GM12875 (cell line): ENCODE measurements around the gene GBX2.

Experiments used
- H3K4me3 ChIP-seq: one replicate; pipeline ENCODE4 v1.5.1; 2011; ENCODE audit warnings: low read depth, low read length, control low read depth
- TF ChIP-seq, protein P1 (sequence below): IDR thresholded peaks from 2 replicates; pipeline ENCODE4 v1.5.1; 2011; ENCODE audit warnings: low read depth, mild to moderate bottlenecking, control low read depth, inconsistent platforms, low read length, moderate library complexity, borderline replicate concordance; ENCODE audit not compliant: insufficient read depth

GBX2 gene

DNA sequence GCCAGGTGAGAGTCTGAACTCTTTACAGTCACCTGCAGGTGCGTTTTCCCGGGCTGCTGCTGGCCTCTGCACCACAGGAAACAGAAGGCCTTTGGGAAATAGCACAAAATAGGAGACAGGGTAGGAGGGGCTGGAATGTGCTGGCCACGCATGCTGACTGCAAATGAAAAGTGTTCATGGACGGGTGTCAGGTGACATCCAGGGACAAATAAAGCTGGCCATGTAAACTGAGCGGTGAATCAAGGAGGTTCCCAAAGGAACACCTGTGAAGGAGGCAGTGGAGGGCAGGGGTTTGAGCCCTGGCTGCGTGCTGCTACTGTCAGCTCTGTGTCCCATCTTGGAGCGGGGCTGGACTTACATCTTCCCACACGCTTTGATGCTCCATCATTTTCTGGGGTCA, 42.4 kb upstream of the GBX2 start:
- H3K4me3 ChIP-seq = no peak overlapping the region
- TF ChIP-seq, protein P1, sequence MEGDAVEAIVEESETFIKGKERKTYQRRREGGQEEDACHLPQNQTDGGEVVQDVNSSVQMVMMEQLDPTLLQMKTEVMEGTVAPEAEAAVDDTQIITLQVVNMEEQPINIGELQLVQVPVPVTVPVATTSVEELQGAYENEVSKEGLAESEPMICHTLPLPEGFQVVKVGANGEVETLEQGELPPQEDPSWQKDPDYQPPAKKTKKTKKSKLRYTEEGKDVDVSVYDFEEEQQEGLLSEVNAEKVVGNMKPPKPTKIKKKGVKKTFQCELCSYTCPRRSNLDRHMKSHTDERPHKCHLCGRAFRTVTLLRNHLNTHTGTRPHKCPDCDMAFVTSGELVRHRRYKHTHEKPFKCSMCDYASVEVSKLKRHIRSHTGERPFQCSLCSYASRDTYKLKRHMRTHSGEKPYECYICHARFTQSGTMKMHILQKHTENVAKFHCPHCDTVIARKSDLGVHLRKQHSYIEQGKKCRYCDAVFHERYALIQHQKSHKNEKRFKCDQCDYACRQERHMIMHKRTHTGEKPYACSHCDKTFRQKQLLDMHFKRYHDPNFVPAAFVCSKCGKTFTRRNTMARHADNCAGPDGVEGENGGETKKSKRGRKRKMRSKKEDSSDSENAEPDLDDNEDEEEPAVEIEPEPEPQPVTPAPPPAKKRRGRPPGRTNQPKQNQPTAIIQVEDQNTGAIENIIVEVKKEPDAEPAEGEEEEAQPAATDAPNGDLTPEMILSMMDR = no peak

DNA sequence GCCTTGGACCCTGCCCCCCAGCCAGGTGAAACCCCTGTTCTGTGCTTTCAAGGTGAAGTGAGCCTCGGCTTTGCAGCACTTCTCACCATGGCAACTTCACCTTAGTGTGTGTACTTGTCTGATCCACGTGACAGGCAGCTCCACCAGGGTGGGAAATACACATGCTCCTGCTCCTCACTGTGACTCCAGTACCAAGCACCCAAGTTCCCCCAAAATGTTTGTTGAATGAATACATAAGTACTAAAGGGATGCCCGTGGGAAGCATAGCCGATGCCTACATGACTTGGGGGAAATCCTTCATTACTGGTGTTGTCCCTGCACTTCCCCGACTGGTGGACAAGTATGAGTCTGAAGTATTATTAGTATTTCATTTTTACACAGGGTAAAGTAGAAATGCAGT, 41.8 kb upstream of the GBX2 start:
- no peak overlapping the region for H3K4me3 ChIP-seq
- TF ChIP-seq, protein P1 = no peak

DNA sequence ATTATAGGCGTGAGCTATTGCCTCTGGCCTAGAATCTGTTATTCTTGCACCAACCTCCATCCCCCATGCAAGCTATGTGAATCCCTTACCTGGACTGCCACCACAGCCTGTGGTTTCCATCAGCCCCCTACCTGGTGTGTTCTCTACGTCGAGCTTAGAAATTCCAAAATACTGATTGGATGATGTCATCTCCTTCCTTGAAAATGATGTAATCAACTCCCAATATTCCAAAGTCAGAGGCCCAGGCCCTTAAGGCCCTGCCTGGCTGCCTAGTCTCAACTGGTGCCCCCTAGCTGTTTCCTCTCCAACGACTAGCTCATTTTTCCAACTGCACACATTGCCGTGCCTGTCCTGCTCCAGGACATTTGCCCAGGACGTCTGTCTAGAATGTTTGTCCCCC, 41.3 kb upstream of the GBX2 start:
- H3K4me3 ChIP-seq = no peak overlapping the region
- TF ChIP-seq, protein P1 = no peak

DNA sequence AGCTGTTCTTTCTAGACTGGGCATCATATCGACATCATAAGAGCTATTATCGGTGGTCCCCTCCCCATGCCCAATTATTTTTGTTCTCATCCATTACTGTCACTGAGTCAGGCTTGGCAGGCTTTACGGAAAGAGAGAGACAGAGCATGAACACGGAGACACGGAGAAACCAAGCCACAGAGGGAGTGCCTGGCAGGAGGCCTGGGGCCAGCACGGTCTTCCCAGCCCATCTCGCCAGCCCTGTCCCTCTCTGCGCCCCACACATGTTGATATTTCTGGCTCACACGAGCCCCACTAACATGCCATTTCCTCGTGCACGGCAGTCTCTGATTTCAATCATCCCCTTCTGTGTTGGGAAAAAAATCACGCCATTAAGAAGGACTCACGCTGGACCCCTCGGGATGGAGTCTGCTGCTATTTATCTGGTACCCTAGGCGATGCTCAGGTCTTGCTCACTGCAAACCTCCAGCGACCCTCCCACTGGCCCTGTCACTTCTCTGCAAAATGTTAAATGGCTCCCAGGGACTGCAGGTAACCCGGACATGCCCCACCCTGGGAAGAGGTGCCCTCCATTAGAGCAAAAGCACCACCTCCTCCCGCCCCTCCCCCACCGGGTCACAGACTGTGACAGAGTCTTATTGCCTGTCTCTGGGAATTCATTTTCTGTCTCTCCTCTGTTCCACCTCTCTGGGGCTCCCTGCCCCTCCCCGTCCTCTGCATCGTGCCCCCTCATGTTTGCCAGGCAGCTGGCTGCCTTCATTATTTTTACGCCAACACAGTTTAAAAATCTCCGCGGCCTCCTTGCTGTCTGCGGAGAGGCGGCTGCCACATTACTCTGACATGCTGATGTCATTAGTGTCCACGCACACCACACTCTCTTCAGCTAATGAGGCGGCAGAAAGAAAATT, 40.1 kb upstream of the GBX2 start:
- TF ChIP-seq, protein P1 = no peak
- no peak overlapping the region for H3K4me3 ChIP-seq

DNA sequence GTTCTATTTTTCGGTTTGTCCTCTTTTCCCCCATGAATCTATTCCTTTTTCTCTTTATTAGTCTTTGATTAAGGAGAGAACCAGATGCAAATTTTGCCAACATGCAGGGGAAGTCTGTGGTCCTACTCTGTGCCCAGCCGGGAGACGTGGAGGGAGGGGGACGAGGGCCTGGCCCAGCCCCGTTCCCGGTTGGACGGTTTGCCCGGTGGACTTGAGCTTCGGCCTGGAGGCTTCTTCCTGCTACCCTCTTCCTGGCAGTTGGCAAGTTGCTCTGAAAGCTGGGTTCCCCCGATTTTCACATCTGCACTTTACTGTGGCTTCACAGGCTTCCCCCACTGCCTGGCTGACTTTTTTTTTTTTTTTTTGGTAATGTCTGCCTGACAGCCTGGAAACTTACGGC, 39.3 kb upstream of the GBX2 start:
- H3K4me3 ChIP-seq = no peak overlapping the region
- TF ChIP-seq, protein P1 = no peak

DNA sequence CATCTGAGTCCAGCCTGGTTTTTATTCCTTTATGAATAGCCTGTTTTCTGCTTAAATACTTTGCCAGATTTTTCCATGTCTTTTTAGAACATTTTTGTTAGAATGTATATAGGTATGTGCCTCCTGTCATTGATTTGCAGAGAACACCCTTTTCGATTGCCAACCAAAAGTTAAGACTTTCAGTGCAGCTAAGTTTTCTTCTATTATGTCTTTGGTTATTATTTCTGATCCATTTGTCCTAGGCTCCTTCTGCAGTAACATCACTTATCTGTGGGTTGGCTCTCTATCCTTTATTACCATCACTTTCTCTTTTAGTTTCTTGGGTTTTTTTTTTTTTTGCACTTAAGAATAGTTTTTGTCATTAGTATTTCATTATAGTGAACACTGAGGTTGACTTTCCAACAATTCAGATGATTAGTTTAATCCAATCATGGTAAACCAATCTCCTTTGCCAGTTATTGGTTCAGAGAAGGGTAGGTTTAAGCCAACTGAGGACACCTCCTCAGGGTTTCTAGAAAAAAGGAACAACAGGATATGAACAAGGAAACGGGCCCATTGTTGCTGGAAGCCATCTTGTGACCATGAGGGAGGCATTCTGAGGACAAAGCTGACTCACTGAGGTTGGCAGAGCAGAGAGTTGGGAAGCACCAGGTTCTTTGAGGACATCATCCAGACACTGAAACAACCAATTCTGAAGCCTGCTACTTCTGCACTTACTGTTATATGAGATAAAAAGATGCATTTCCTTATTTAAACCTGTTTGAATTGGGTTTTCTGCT, 37.9 kb upstream of the GBX2 start:
- TF ChIP-seq, protein P1 = no peak
- no peak overlapping the region for H3K4me3 ChIP-seq
